MCF 10A (cell line): ENCODE measurements around the gene NCBP1. TPM values are rescaled to one million over a fixed set of nuclear protein-coding genes. Genes with fewer than 3 reads are reported as not detected.
"Not testable (repeated sequence)": the region's sequence is repeated elsewhere in the genome, so short reads cannot be mapped to it uniquely, and the experiment has no call there.

ENCODE experiments used
- BruUV-seq: library from RNA; stranded (reverse); fragments of 400-500 nt; replicated peaks from 2 replicates; lab custom pipeline; 2021; lab: Mats Ljungman, UMichigan
- CTCF ChIA-PET: fragments of 300-600 bp; sonication (Branson Sonifier 250); formaldehyde crosslinking; extraction: SDS; loops from one replicate; lab custom pipeline; 2021; ENCODE audit warnings: antibody characterized with exemption, inconsistent platforms; lab: Yijun Ruan, JAX
- POLR2A ChIA-PET: fragments of 300-600, 350-650 bp; sonication (Branson Sonifier 250); formaldehyde crosslinking; extraction: SDS; loops from one replicate; lab custom pipeline; 2020; ENCODE audit warnings: antibody characterized with exemption, inconsistent platforms; lab: Yijun Ruan, JAX
- DNase-seq: peaks from one replicate; pipeline ENCODE4 v3.0.0-alpha.2; 2018; ENCODE audit not compliant: unreplicated experiment
- H3K27ac Mint-ChIP-seq: one replicate; pipeline ENCODE4 v1.8.0; 2022; ENCODE audit warnings: mild to moderate bottlenecking, low read depth, mixed read lengths; ENCODE audit not compliant: unreplicated experiment
- H3K27me3 Mint-ChIP-seq: one replicate; pipeline ENCODE4 v1.8.0; 2022; ENCODE audit warnings: mixed read lengths; ENCODE audit not compliant: insufficient read depth, unreplicated experiment
- H3K36me3 Mint-ChIP-seq: one replicate; pipeline ENCODE4 v1.8.0; 2022; ENCODE audit warnings: mild to moderate bottlenecking, moderate library complexity, mixed read lengths; ENCODE audit not compliant: insufficient read depth, unreplicated experiment
- H3K4me1 Mint-ChIP-seq: one replicate; pipeline ENCODE4 v1.8.0; 2022; ENCODE audit warnings: mixed read lengths; ENCODE audit not compliant: insufficient read depth, unreplicated experiment
- H3K4me3 Mint-ChIP-seq: one replicate; pipeline ENCODE4 v1.8.0; 2022; ENCODE audit warnings: mild to moderate bottlenecking, moderate library complexity, mixed read lengths; ENCODE audit not compliant: unreplicated experiment
- H3K9me3 Mint-ChIP-seq: one replicate; pipeline ENCODE4 v1.8.0; 2022; ENCODE audit warnings: mixed read lengths; ENCODE audit not compliant: unreplicated experiment
- CTCF ChIP-seq: fragments of 200-600 bp; IDR thresholded peaks from one replicate; pipeline ENCODE4 v1.8.0; 2022; ENCODE audit warnings: antibody characterized with exemption, mild to moderate bottlenecking; ENCODE audit not compliant: unreplicated experiment
- intact Hi-C: fragments of 100-400 bp; cut with micrococcal nuclease; formaldehyde crosslinking; loops from 2 replicates; pipeline ENCODE4 v1.14.1; 2022
- total RNA-seq: library from RNA; stranded (reverse); gene quantifications from 2 replicates; pipeline ENCODE4 v1.2.3, GENCODE V29; 2022

The NCBP1 gene
- total RNA-seq, 1 experiment from 2014 or later = 38.7 TPM

GRCh38 chr9:97698865-97699264 lies 65.2 kb downstream of the NCBP1 start:
- Mint-ChIP-seq H3K9me3 (no peaks in the 10 kb centered on the region), H3K36me3 (peaks cover 8% of the 10 kb centered on the region), H3K27ac (no peak overlapping the region), H3K27me3 (no peaks in the 10 kb centered on the region), H3K4me3 (no peak overlapping the region), H3K4me1 (peaks cover 42% of the 10 kb centered on the region)
- DNase-seq = no peak
- BruUV-seq = no TSS peak
- intact Hi-C loops = no loop called here
- CTCF ChIA-PET = interaction anchor here (3.0 kb wide), 1 partner anchor 202 kb away, joined by 10 read pairs; no protein-coding TSS in a partner anchor
- POLR2A ChIA-PET = interaction anchor here (0.7 to 5.2 kb wide), 7 partner anchors 19 to 288 kb away, joined by 3 to 47 read pairs (median 8); partner anchors contain the start of genes ANP32B, NCBP1, TRMO and TSTD2
- no peak for TF ChIP-seq CTCF

- ChIA-PET POLR2A (interaction anchor here (5.2 kb wide), 1 partner anchor 66 kb away, joined by 47 read pairs; the partner anchor contains the start of genes NCBP1 and TSTD2), CTCF (interaction anchor here (3.0 kb wide), 1 partner anchor 202 kb away, joined by 10 read pairs; no protein-coding TSS in a partner anchor)
- H3K27ac Mint-ChIP-seq, H3K36me3 Mint-ChIP-seq, H3K9me3 Mint-ChIP-seq, BruUV-seq, DNase-seq, intact Hi-C loops, H3K27me3 Mint-ChIP-seq, H3K4me3 Mint-ChIP-seq: not testable (repeated sequence)
- H3K4me1 Mint-ChIP-seq = peaks cover 42% of the 10 kb centered on the region
Measured at GRCh38 chr9:97699281-97699680, 65.7 kb downstream of the NCBP1 start.

- ChIA-PET CTCF (interaction anchor here (0.9 to 3.0 kb wide), 2 partner anchors 201 to 364 kb away, joined by 3 to 10 read pairs; no protein-coding TSS in a partner anchor), POLR2A (interaction anchor here (5.2 kb wide), 1 partner anchor 66 kb away, joined by 47 read pairs; the partner anchor contains the start of genes NCBP1 and TSTD2)
- DNase-seq, H3K9me3 Mint-ChIP-seq, intact Hi-C loops, H3K27me3 Mint-ChIP-seq, H3K36me3 Mint-ChIP-seq, H3K27ac Mint-ChIP-seq, H3K4me3 Mint-ChIP-seq, BruUV-seq: not testable (repeated sequence)
- H3K4me1 Mint-ChIP-seq = peaks cover 42% of the 10 kb centered on the region
Measured at GRCh38 chr9:97699824-97700223, 66.2 kb downstream of the NCBP1 start.

- no TSS peak for BruUV-seq
- H3K27ac Mint-ChIP-seq = peak overlapping the region; percentile 97
- intact Hi-C loops = no loop called here
Measured at GRCh38 chr9:97703437-97704344, 70.1 kb downstream of the NCBP1 start.

More at GRCh38 chr9:97703437-97704344, 70.1 kb downstream of the NCBP1 start:
- Mint-ChIP-seq H3K4me1 (peaks cover 32% of the 10 kb centered on the region), H3K27me3 (no peaks in the 10 kb centered on the region), H3K9me3 (no peaks in the 10 kb centered on the region), H3K4me3 (peak overlapping the region; percentile 60), H3K36me3 (no peaks in the 10 kb centered on the region)
- TF ChIP-seq CTCF = no peak
- ChIA-PET POLR2A (interaction anchor here (0.7 to 3.1 kb wide), 11 partner anchors 7 to 280 kb away, joined by 3 to 18 read pairs (median 4); partner anchors contain the start of genes TRMO and XPA), CTCF (interaction anchor here (0.6 to 3.6 kb wide), 8 partner anchors 14 to 1507 kb away, joined by 3 to 45 read pairs (median 4); partner anchors contain the start of gene TRMO)
- peak; percentile 88 for DNase-seq
